Gastroesophageal sphincter (tissue), 3 donors: ENCODE results near the gene FKTN.
"Not testable (repeated sequence)": the region's sequence is repeated elsewhere in the genome, so short reads cannot be mapped to it uniquely, and the experiment has no call there.

Experiments used
- EP300 ChIP-seq: sonication (generic); formaldehyde crosslinking; IDR thresholded peaks from one replicate; pipeline ENCODE4 v1.6.1; 2017; ENCODE audit warnings: antibody characterized with exemption, mild to moderate bottlenecking
- POLR2A ChIP-seq, 2 donors: fragments of 450-650 bp; IDR thresholded peaks; one replicate each; pipeline ENCODE4 v1.6.1; 2017; ENCODE audit warnings: antibody characterized with exemption in 2 of 2, mild to moderate bottlenecking in 2 of 2, moderate library complexity in 1 of 2
- POLR2AphosphoS5 ChIP-seq: sonication (generic); formaldehyde crosslinking; IDR thresholded peaks from one replicate; pipeline ENCODE4 v1.6.1; 2017; ENCODE audit warnings: antibody characterized with exemption
- TF ChIP-seq, protein P1 (sequence below), 4 experiments: fragments of 200-600 bp in 2 of 4; fragments of 450-650 bp in 2 of 4; sonication (generic) in 1 of 4; IDR thresholded peaks; one replicate each; pipeline ENCODE4 v1.5.1; 2017 to 2019; ENCODE audit warnings: antibody characterized with exemption in 4 of 4, mild to moderate bottlenecking in 2 of 4, moderate library complexity in 2 of 4

DNA sequence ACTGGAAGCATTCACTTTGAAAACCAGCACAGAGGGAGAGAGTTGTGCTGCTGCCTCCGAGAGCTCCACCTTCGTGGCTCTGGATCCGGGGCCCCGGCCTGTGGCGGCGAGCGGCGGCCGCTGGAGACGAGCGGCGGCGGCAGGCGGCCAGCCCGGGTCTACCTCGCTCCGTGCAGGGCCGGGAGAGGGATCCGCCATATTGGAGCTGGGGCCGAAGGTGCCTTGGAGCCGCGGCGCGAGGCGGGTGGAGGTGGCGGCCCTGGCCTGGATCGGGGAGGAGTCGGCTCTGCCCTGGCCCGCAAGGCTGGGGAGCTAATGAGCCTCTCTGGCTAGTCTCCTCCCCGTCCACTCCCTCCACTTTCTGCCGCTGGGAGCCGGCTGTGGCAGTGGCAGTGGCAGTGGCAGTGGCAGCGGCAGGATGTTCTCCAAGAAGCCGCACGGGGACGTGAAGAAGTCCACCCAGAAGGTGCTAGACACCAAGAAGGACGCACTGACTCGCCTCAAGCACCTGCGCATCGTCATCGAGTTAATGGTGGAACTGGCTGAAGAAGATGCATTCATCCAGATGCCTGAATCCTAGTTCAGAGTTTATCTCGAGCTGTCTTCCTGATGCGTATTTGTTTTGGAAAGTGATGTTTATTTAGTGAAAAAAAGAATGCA is 38.1 kb upstream of the FKTN start:
- not testable (repeated sequence) for TF ChIP-seq EP300; POLR2AphosphoS5; POLR2A (IDR thresholded peaks at IDR 0.05)
- TF ChIP-seq, protein P1, sequence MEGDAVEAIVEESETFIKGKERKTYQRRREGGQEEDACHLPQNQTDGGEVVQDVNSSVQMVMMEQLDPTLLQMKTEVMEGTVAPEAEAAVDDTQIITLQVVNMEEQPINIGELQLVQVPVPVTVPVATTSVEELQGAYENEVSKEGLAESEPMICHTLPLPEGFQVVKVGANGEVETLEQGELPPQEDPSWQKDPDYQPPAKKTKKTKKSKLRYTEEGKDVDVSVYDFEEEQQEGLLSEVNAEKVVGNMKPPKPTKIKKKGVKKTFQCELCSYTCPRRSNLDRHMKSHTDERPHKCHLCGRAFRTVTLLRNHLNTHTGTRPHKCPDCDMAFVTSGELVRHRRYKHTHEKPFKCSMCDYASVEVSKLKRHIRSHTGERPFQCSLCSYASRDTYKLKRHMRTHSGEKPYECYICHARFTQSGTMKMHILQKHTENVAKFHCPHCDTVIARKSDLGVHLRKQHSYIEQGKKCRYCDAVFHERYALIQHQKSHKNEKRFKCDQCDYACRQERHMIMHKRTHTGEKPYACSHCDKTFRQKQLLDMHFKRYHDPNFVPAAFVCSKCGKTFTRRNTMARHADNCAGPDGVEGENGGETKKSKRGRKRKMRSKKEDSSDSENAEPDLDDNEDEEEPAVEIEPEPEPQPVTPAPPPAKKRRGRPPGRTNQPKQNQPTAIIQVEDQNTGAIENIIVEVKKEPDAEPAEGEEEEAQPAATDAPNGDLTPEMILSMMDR (IDR thresholded peaks at IDR 0.05), result not testable (repeated sequence)
